ENCODE results near the gene IFI44.
A peak's percentile ranks its signal among the peaks of the same experiment; 100 is the strongest.

IFI44 gene

DNA sequence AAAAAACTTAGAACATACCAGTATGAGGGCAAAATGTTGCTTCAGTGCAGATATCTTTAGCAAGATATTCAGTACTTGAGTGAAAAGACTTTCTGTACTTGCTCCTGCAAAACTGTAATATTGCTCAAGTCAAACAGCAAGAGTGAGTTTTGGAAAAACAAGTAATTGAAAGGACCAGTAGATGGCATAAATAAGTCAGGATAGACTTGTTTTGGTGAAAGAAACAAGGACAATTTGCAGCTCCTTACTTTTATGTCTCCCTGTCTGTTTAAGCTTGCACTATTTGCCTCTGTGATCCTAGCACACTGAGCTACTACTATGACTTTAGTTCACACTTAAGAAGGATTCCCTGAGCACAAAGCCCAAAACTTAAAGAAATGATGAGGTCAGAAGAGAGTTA lies 39.1 kb downstream of the IFI44 start:
- peak in 1 of 2 experiments; percentile 32 for DNase-seq (ENCODE audit: low read depth in 1 of 2, low spot score in 1 of 2)
- TF ChIP-seq JUND (IDR thresholded peaks at IDR 0.05; ENCODE audit: low read depth), result no peak
- in situ Hi-C loops (cut with HindIII; ENCODE audit: low pct_unique_long_range_greater_than_20kb, low sequenced_read_pairs), result no loop called here

DNA sequence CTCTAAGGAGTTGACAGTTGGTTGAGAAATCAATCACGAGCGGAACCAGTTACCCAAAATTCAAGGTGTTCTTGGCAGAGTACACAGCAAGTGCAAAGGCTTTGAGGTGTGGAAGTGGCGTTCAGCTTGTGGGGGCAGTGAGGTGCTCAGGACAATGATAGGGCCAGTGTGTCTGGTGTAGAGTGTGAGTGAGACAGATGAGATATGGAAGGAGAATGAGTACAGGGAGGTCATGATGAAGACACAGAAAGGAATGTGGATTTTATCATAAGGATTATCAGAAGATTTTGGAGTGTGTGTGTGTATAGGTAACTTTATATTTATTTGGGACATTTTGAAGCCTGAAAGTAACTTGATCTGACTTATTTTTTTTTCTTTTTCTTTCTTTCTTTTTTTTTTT lies 40.9 kb downstream of the IFI44 start:
- no peak for DNase-seq (ENCODE audit: low read depth in 1 of 2, low spot score in 1 of 2)
- no peak for TF ChIP-seq JUND (IDR thresholded peaks at IDR 0.05; ENCODE audit: low read depth)
- in situ Hi-C loops (cut with HindIII; ENCODE audit: low pct_unique_long_range_greater_than_20kb, low sequenced_read_pairs), result no loop called here

- in situ Hi-C loops (cut with HindIII; ENCODE audit: low pct_unique_long_range_greater_than_20kb, low sequenced_read_pairs), result no loop called here
Measured at GRCh38 chr1:78691995-78692747, 42.5 kb downstream of the IFI44 start.

DNA sequence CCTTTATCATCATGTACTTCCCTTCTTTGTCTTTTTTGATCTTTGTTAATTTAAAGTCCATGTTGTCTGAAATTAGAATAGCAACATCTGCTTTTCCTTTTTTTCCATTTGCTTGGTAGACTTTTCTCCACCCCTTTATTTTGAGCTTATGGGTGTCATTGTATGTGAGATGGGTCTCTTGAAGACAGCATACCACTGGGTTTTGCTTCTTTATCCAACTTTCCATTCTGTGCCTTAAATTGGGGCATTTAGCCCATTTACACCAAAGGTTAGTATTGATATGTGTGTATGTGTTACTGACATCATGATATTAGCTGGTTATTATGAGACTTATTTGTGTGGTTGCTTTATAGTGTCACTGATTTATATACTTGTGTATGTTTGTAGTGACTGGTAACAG lies 50.2 kb downstream of the IFI44 start:
- in situ Hi-C loops (cut with HindIII; ENCODE audit: low pct_unique_long_range_greater_than_20kb, low sequenced_read_pairs), result no loop called here
- no peak for TF ChIP-seq JUND (IDR thresholded peaks at IDR 0.05; ENCODE audit: low read depth)
- DNase-seq (ENCODE audit: low read depth in 1 of 2, low spot score in 1 of 2), result no peak

More at GRCh38 chr1:78691995-78692747, 42.5 kb downstream of the IFI44 start:
- no peak for DNase-seq (ENCODE audit: low read depth in 1 of 2, low spot score in 1 of 2)
- TF ChIP-seq JUND (IDR thresholded peaks at IDR 0.05; ENCODE audit: low read depth), result no peak

GRCh38 chr1:78702426-78702825 lies 52.8 kb downstream of the IFI44 start:
- DNase-seq (ENCODE audit: low read depth in 1 of 2, low spot score in 1 of 2), result no peak
- in situ Hi-C loops (cut with HindIII; ENCODE audit: low pct_unique_long_range_greater_than_20kb, low sequenced_read_pairs), result no loop called here
- no peak for TF ChIP-seq JUND (IDR thresholded peaks at IDR 0.05; ENCODE audit: low read depth)

- in situ Hi-C loops (cut with HindIII; ENCODE audit: low pct_unique_long_range_greater_than_20kb, low sequenced_read_pairs), result no loop called here
- DNase-seq (ENCODE audit: low read depth in 1 of 2, low spot score in 1 of 2), result no peak
- no peak for TF ChIP-seq JUND (IDR thresholded peaks at IDR 0.05; ENCODE audit: low read depth)
Measured at GRCh38 chr1:78703806-78704205, 54.2 kb downstream of the IFI44 start.

GRCh38 chr1:78712467-78713051 lies 62.9 kb downstream of the IFI44 start:
- in situ Hi-C loops (cut with HindIII; ENCODE audit: low pct_unique_long_range_greater_than_20kb, low sequenced_read_pairs), result no loop called here
- no peak for TF ChIP-seq JUND (IDR thresholded peaks at IDR 0.05; ENCODE audit: low read depth)
- DNase-seq (ENCODE audit: low read depth in 1 of 2, low spot score in 1 of 2), result no peak

GRCh38 chr1:78713297-78713696 lies 63.7 kb downstream of the IFI44 start:
- DNase-seq (ENCODE audit: low read depth in 1 of 2, low spot score in 1 of 2), result no peak
- in situ Hi-C loops (cut with HindIII; ENCODE audit: low pct_unique_long_range_greater_than_20kb, low sequenced_read_pairs), result no loop called here
- TF ChIP-seq JUND (IDR thresholded peaks at IDR 0.05; ENCODE audit: low read depth), result no peak
